Activated naive CD4-positive, alpha-beta T cell treated with Interleukin-2 at 50 U/mL for 16 hours (primary cell): Measurements from ENCODE around the gene ATP10B.

Experiments
- DNase-seq: peaks from one replicate; pipeline ENCODE4 v3.0.0-alpha.2; 2020

Gene ATP10B

GRCh38 chr5:160679567-160680309, 172.3 kb downstream of the ATP10B start:
- DNase-seq: no peak

GRCh38 chr5:160675988-160676387, 176.0 kb downstream of the ATP10B start:
- no peak for DNase-seq

DNA sequence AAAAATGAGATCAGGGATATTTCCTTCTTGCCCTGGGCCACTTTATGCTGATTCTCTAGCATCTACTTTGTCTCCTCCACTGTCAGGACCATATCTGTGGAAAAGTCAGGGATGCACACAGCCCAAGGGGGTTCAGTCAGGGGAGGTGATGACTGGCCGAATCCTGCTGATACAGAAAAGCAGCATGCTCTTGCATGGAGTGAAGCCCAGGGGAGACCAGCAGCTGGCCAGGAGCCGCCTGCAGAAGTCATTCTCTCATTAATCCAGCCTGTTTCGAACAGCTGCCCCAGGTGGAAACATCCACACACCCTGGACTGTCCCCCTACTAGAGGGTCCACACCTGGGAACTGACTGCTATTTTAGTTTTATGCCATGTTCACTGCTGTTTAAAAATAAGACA, 177.1 kb downstream of the ATP10B start:
- no peak for DNase-seq

GRCh38 chr5:160672521-160672920, 179.5 kb downstream of the ATP10B start:
- no peak for DNase-seq

DNA sequence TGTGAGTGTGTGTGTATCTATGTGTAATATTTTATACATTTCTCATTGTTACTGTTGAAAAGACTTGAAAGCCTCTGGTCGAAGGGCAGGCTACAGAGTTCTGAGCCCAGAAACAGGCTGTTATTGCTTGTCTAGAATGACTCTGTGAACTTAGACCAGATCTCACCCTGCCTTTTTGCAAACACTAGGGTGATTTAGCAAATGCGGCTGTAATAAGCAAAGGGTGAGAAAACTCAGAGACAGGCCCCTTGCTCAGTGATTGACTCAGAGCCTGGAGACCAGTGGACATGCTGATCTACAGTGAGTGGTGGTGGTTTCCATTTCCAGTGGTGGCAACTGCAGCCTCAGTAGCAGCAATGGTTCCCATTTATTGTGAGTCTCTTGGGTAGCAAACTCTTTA, 183.7 kb downstream of the ATP10B start:
- no peak for DNase-seq

DNA sequence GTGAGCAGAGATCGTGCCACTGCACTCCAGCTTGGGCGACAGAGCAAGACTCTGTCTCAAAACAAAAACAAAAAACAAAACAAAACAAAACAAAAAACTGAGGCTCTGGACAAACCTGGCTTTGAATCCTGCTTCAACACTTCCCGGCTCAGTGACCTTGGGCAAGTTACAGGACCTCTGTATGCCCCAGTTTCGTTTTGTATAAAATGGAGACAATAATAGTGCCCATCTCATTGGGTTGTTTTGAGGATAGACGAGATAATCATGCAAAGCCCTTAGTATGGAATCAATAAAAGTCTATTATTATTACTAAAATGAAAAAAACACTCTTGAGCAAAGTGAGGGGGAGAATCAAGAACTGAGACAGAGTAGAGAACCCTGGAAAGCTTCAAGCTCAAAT, 184.9 kb downstream of the ATP10B start:
- DNase-seq: no peak

- DNase-seq: no peak
Observed at GRCh38 chr5:160665460-160665859, 186.6 kb downstream of the ATP10B start.

GRCh38 chr5:160660132-160660531, 191.9 kb downstream of the ATP10B start:
- no peak for DNase-seq

DNA sequence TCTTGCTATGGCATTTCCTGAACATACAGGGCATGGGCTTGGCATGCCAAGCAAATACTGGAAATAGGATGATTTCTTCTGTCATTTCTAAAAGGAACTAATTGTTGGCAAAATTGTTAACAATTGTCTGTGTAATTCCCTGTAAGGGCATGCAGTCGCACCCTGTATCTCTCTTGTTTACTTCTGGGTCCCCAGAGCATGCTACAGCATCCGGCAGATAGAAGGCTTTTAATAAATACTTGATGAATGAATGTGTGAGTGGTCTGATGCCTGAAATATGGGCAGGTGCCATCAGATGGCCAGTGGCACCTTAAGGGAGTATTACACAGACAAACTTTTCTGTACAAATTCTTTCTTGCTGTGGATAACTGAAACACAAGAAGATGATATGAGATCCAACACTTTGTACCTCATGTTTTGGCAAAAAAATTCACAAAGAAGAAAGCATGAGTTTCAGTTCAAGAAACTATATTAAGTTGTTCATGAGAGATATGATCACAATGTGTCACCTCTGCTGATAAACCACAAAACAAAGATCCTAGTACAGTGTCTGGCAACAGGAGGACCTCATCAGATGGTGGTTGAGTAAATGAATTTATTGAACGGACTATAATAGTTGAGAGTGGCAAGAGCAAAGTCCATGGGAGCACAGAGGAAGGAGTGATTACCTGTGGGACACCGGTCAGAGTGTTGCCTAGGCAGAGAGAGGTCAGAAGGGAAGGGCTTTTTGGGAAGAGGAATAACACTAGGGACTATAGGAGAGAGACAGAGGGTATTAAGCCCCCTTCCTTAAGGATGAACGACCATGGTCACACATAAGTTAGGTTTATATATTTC, 194.2 kb downstream of the ATP10B start:
- no peak for DNase-seq

DNA sequence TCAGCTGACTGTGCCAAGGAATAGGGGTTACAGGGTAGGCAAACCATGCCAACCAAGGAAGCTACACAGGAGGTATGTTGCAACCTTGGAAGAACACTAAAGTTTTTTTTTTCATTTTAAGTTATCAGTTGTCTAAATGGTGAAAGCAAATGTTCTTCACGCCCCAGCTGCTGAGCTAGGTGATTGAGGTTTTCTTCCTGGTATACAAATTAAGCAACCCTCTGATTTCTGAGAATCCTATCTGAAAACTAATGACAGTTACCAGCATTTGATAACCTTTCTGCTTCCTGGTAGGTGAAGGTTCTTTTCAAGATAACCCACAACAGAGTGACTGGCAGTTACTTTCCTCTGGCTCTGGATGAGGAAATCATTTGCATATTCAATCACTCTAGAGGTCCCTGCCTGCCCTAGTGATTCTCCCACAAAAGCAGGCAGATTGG, 194.9 kb downstream of the ATP10B start:
- no peak for DNase-seq

DNA sequence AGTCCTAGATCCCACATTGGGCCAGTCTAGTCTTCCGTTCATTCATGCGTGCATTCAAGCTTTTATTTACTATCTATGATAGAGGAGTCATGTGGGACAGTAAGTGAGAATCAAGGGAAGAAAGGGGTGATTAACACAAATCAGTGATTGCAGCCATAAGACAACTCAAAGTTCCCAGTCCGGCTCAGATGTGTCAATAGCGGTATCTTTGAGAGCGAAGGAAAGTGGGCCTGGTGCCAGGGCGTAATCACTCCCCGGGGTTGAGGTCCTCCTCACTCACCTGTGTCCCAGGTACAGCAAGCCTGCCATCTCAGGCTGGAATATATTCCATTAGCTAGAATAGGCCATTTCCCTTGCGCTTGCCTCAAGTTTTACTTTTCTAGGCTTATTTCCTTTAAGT, 196.3 kb downstream of the ATP10B start:
- DNase-seq: no peak

DNA sequence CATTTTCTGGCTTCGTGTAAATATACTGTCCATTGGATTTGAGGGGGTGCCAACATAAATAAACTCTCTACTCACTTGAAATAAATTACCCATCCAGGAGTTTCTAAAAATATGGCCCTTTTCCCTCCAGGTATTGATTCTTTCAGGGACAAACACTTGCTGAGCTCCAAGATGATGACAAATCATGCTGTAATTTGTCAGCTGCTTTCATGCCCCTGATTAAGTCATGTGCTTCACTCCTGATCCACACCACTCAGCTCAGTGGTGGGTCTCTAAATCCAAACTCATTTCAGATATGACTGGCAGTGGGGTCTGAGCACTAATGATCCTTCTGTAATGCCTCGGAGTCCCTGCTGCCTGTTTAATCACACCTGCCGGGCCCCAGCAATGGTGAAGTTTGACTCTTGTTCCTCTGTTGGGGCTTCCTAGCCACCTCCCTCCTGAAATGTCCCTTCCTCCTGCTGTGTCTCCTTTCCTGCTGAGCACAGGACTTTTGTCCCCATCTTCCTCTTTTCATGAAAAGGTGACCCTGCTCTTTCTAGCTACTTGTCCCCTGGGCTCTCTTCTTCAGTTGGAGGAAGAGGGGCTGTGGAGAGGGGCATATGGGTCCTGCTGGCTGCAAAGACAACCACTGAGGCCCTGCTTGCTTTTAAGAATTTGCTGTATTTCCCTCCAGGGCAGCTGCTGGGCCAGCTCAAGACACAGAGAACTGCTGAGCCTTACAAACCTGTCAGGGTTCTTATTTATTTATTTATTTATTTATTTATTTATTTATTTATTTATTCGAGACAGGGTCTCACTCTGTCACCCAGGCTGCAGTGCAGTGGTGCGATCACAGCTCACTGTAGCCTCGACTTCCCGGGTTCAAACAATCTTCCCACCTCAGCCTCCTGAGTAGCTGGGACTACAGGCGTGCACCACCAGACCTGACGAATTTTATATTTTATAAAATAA, 200.0 kb downstream of the ATP10B start:
- no peak for DNase-seq

DNA sequence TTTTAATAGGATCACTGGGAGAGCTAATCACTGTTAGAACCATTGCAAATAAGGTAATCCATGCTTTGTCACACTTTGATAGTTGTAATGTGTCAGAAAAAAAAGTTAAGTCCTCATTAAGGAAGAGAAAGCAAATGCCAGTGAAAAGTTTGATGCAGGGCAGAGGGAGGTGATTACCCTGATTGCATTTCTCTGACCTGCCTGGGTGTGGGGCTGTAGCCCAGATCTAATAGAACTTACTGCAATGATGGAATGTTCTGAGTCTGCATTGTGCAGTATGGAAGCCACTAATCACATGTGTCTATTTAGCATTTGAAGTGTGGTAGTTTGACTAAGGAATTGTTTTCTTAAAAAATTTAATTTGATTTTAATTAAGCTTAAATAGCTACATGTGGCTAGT, 202.7 kb downstream of the ATP10B start:
- DNase-seq: no peak

GRCh38 chr5:160646033-160646432, 206.0 kb downstream of the ATP10B start:
- DNase-seq: no peak

DNA sequence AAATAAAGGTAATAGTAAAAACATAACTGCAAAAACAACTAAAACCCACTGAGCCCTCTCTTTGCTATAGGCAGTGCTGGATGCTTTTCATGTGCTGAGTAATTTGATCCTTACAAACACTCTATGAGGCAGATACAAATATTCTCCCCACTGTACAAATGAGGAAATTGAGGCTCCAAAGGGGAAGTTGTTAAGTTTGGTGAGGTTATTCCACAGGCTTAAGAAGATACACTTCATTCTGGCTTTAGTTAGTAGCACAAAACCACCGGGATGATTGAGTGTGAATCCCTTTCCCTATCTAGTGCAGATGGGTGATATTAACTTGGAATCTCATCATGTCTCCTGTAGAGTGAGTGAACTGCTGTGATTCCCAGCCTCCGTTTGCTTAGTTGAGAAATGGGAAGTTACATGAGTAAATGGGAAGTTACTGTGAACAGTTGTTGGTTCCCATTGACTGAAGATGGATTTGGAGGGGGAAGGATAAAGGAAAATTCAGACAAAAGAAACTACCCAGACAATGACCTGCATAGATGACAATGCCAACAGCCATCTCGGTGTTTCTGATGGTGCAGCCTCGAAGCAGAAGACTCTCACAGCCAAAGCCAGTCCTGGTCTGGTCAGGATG, 208.3 kb downstream of the ATP10B start:
- no peak for DNase-seq

DNA sequence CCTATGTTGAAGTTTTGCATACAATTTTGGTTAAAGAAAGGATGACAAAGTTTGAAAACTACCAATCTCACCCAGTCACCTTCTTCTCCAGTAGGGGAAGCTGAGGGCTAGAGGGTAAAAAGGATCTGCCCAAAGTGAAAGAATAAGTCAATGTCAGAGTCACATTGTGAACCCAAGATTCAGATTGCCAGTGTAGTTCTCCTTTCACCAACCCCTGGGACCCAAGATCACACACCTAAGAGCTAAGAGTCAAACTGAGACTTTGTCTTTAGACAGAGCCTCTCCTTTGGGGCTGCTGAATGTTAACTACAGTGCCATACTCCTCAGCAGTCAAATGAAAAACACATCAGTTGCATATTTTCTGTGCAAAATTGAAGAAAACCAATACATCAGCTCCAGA, 210.6 kb downstream of the ATP10B start:
- no peak for DNase-seq

DNA sequence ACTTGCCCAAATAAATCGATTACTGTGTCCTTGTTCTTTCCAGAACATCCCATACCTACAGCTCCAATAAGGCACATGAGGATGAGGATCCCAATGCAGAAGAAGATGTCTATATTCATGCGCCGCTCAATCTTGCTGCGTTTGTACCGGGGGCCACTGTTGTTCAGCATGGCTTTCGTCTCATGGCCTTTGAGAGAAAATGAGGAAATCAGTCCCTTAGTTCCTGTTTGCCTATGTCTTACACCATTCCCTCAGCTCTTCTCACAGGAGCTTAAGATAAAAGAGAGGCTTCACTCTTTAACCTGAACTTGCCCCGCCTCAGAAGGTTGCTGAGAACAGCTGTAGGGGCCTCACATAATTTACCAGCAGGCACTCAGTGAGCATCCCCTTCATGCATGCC, 211.6 kb downstream of the ATP10B start:
- DNase-seq: no peak

DNA sequence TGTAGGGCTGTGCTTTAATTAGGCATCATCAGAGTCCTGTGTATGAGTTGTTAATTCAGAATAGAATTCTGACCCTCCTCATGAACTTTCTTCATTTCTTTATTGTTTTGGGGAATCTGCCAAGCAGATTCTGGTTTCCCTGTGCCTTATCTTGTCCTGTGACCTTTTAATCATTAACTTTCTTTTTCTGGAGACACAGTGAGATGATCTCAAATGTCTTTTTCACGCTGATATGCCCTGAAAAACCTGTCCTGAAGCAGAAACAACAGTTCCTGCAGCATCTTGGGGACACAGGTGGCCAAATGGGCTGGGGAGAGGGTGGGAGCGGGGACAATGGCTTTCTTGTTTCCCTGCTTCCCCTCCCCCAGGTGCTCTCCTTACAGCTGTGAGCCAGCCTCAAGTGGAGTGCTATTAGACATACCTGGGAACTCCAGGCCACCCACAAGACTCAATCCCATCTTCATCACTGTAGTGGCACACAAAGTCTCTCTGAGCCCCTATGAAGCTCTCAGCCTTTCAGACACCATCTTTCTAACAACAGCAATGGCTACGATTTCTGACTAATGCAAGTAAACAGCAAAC, 213.8 kb downstream of the ATP10B start:
- no peak for DNase-seq

DNA sequence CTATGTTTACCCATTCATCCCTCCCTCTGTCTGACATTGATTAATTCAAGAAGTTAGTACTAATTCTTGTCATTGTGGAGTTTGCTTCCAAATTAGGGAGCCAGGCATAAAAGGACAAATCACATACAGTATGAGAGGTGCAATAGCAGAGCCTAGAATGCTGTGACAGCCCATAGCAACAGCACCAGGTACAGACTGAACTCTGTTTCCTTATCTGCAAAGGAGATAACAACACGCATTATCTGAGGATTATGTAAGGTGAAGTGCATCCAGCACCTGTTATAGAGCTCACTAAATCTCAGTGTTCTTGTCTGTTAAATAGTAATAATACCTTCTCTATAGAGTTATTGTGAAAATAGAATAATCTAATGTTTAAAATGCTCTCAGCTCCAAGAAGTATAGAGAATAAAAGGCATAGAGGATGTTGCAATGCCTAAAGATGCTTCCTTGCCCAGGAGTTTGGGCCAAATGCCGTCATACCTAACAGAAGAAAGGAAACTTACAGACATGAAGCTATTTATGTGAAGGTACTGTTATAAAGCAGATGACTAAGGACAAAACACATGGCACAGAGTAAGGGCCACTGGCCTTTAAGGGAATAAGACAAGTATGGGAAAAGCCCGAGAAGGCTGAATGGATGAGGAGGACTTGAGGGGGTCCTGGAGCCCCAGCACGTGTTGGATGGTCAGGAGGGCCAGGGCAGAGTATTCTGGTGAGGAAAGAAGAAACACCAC, 214.5 kb downstream of the ATP10B start:
- no peak for DNase-seq

GRCh38 chr5:160635663-160636062, 216.3 kb downstream of the ATP10B start:
- no peak for DNase-seq

DNA sequence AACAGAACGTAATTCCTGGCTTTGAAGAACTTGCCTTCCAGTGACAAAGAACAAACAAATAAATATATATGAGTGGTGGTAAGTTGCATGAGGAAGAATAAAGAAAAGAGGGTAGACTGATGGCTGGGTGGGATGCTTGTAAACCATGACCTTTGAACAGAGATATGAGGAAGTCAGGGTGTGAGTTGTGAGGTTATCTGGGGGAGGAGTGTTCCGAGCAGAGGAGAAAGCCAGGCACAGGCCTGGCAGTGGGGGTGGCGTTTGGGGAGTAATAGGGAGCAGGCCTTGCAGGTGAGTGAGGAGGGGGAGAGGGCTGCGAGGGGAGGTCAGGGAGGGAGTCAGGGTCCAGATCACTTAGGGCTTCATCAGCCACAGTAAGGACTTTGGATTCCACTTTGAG, 217.0 kb downstream of the ATP10B start:
- no peak for DNase-seq

DNA sequence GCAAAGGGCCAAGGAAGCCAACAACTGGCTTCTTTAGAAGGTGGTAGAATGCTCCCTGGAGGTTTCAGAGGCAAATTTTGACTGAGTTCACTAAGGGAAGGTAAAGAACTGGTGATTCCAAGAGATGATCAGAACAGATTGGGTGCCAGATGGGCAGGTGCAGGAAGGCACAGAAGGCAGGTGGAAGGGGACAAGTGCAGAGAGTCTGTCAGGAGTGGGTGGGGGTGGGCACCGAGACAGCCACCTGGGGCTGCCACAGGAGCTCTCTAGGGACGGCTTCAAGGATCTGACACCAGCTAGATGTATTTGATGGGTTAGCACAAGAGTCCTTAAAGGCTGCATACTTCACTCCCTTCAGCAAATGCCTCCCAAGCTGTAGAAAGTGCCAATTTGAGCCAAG, 223.0 kb downstream of the ATP10B start:
- no peak for DNase-seq
